A172 (cell line): Measurements from ENCODE around the gene FMN2. TPM values are rescaled to one million over a fixed set of nuclear protein-coding genes. Genes with fewer than 3 reads are reported as not detected.

ENCODE experiments used
- DNase-seq: peaks from one replicate; pipeline ENCODE4 v3.0.0-alpha.2; 2015; ENCODE audit warnings: low spot score
- total RNA-seq: library from RNA; depleted of rRNA; stranded (reverse); fragments of >200 nt; shearing (Covaris generic); gene quantifications from 2 replicates; pipeline ENCODE4 v1.2.3, GENCODE V29; 2014

The FMN2 gene
- total RNA-seq, 1 experiment from 2014 or later, result 8.8 TPM

- peak; percentile 76 for DNase-seq
Measured at GRCh38 chr1:240098534-240098933, 6.9 kb downstream of the FMN2 start.

- no peak for DNase-seq
Measured at GRCh38 chr1:240099329-240099728, 7.6 kb downstream of the FMN2 start.

GRCh38 chr1:240099748-240100147, 8.1 kb downstream of the FMN2 start:
- no peak for DNase-seq

GRCh38 chr1:240100371-240100934, 8.8 kb downstream of the FMN2 start:
- peak; percentile 95 for DNase-seq

- DNase-seq, result no peak
Measured at GRCh38 chr1:240101306-240101705, 9.6 kb downstream of the FMN2 start.

GRCh38 chr1:240101737-240102136, 10.1 kb downstream of the FMN2 start:
- DNase-seq, result no peak

GRCh38 chr1:240104672-240105071, 13.0 kb downstream of the FMN2 start:
- DNase-seq, result no peak

GRCh38 chr1:240107058-240107684, 15.5 kb downstream of the FMN2 start:
- peak; percentile 70 for DNase-seq

GRCh38 chr1:240109130-240109529, 17.4 kb downstream of the FMN2 start:
- DNase-seq, result no peak

- no peak for DNase-seq
Measured at GRCh38 chr1:240109920-240110636, 18.4 kb downstream of the FMN2 start.

GRCh38 chr1:240111558-240111957, 19.9 kb downstream of the FMN2 start:
- peak; percentile 87 for DNase-seq

GRCh38 chr1:240114222-240114621, 22.5 kb downstream of the FMN2 start:
- no peak for DNase-seq

GRCh38 chr1:240115831-240116230, 24.1 kb downstream of the FMN2 start:
- no peak for DNase-seq

GRCh38 chr1:240116831-240117769, 25.4 kb downstream of the FMN2 start:
- DNase-seq, result no peak

GRCh38 chr1:240117930-240118329, 26.2 kb downstream of the FMN2 start:
- DNase-seq, result no peak

GRCh38 chr1:240122639-240123613, 31.2 kb downstream of the FMN2 start:
- no peak for DNase-seq

GRCh38 chr1:240126821-240127220, 35.1 kb downstream of the FMN2 start:
- DNase-seq, result no peak

- DNase-seq, result no peak
Measured at GRCh38 chr1:240128366-240128765, 36.7 kb downstream of the FMN2 start.

GRCh38 chr1:240134113-240134512, 42.4 kb downstream of the FMN2 start:
- DNase-seq, result no peak

GRCh38 chr1:240134596-240134995, 42.9 kb downstream of the FMN2 start:
- no peak for DNase-seq

- DNase-seq, result peak; percentile 46
Measured at GRCh38 chr1:240136402-240136801, 44.7 kb downstream of the FMN2 start.
